H1 (cell line): ENCODE data around the gene HIGD2A. TPM values are rescaled to one million over a fixed set of nuclear protein-coding genes. Genes with fewer than 3 reads are reported as not detected.

Experiments
- CTCF ChIA-PET: fragments of 300-600 bp; sonication (Branson Sonifier 250); formaldehyde crosslinking; loops from one replicate; lab custom pipeline; 2021; ENCODE audit not compliant: partially characterized antibody; lab: Charles Lee
- POLR2A ChIA-PET: fragments of 300-600 bp; sonication (Branson Sonifier 250); formaldehyde crosslinking; loops from one replicate; lab custom pipeline; 2021; ENCODE audit warnings: inconsistent platforms; ENCODE audit not compliant: partially characterized antibody; lab: Charles Lee
- DNase-seq, 2 experiments: peaks; one replicate each; pipeline versions ENCODE4 v3.0.0 to v3.0.0-alpha.2; 2010 to 2022; ENCODE audit warnings: low spot score in 2 of 2, low read depth in 1 of 2, mixed read lengths in 1 of 2
- FAIRE-seq: peaks from 2 replicates; lab custom pipeline; 2011; peaks lifted over from hg19 to GRCh38; lab: Jason Lieb, UNC
- H2AFZ ChIP-seq: 2 replicates; pipeline ENCODE4 v1.8.1; 2012; ENCODE audit warnings: low read length, inconsistent platforms
- H2AK5ac ChIP-seq: 2 replicates; pipeline ENCODE4 v1.6.1; 2013; ENCODE audit warnings: low read depth, low read length
- H2BK120ac ChIP-seq: replicated peaks from 2 replicates; pipeline ENCODE3; 2013; ENCODE audit warnings: low read depth, low read length, inconsistent platforms
- H2BK12ac ChIP-seq: 2 replicates; pipeline ENCODE4 v1.6.1; 2013; ENCODE audit warnings: low read depth, low read length
- H2BK15ac ChIP-seq: 2 replicates; pipeline ENCODE4 v1.6.1; 2013; ENCODE audit warnings: low read length
- H2BK20ac ChIP-seq: 2 replicates; pipeline ENCODE4 v1.6.1; 2013; ENCODE audit warnings: low read length
- H2BK5ac ChIP-seq: 2 replicates; pipeline ENCODE4 v1.6.1; 2013; ENCODE audit warnings: low read depth, low read length
- H3K14ac ChIP-seq: 2 replicates; pipeline ENCODE4 v1.6.1; 2013; ENCODE audit warnings: inconsistent platforms; ENCODE audit not compliant: insufficient read length
- H3K18ac ChIP-seq: 2 replicates; pipeline ENCODE4 v1.6.1; 2013; ENCODE audit warnings: low read length; ENCODE audit errors: extremely low read depth
- H3K23ac ChIP-seq: 2 replicates; pipeline ENCODE4 v1.6.1; 2013; ENCODE audit warnings: inconsistent platforms; ENCODE audit not compliant: insufficient read length
- H3K23me2 ChIP-seq: 2 replicates; pipeline ENCODE4 v1.6.1; 2013; ENCODE audit warnings: low read depth, low read length
- H3K27ac ChIP-seq: 2 replicates; pipeline ENCODE4 v1.6.1; 2011; ENCODE audit warnings: low read depth, low read length, inconsistent platforms
- H3K27me3 ChIP-seq, 4 experiments: replicated peaks in 1 of 4; 1 replicate in 1 of 4; 2 replicates in 3 of 4; pipeline versions ENCODE4 v1.6.1 to v1.8.1; 2011 to 2013; ENCODE audit warnings: low read length in 3 of 4, mild to moderate bottlenecking in 3 of 4, inconsistent platforms in 2 of 4, mixed read lengths in 2 of 4, moderate library complexity in 1 of 4; ENCODE audit not compliant: control insufficient read depth in 3 of 4, insufficient read depth in 3 of 4; ENCODE audit errors: extremely low read depth in 1 of 4
- H3K36me3 ChIP-seq, 4 experiments: 2 replicates each; pipeline versions ENCODE4 v1.6.1 to v1.8.1; 2011 to 2013; ENCODE audit warnings: mild to moderate bottlenecking in 4 of 4, low read length in 3 of 4, moderate library complexity in 2 of 4, control low read depth in 1 of 4, inconsistent platforms in 1 of 4; ENCODE audit not compliant: insufficient read depth in 4 of 4, control insufficient read depth in 2 of 4
- H3K4ac ChIP-seq: replicated peaks from 2 replicates; pipeline ENCODE3; 2013; ENCODE audit warnings: low read length, low read depth, mixed read lengths, inconsistent platforms; ENCODE audit not compliant: insufficient read length
- H3K4me1 ChIP-seq, 4 experiments: replicated peaks in 1 of 4; 1 replicate in 1 of 4; 2 replicates in 3 of 4; pipeline versions ENCODE4 v1.6.1 to v1.8.1; 2011 to 2013; ENCODE audit warnings: low read length in 3 of 4, inconsistent platforms in 2 of 4, mixed read lengths in 1 of 4; ENCODE audit not compliant: insufficient read depth in 4 of 4, control insufficient read depth in 3 of 4
- H3K4me2 ChIP-seq, 2 experiments: 2 replicates each; pipeline versions ENCODE4 v1.6.1 to v1.8.1; 2011 to 2013; ENCODE audit warnings: low read depth in 2 of 2, low read length in 2 of 2, control low read depth in 1 of 2, inconsistent platforms in 1 of 2, mild to moderate bottlenecking in 1 of 2; ENCODE audit not compliant: insufficient read depth in 1 of 2
- H3K4me3 ChIP-seq, 4 experiments: fragments of 200-600, 300-600 bp in 1 of 4; sonication (generic), shearing (Covaris generic), sonication (Bioruptor Twin) in 1 of 4; 2 replicates each; pipeline versions ENCODE4 v1.5.1 to v1.8.1; 2011 to 2016; ENCODE audit warnings: low read length in 4 of 4, low read depth in 3 of 4, control low read depth in 2 of 4, inconsistent platforms in 2 of 4, mild to moderate bottlenecking in 2 of 4, mixed read lengths in 1 of 4, moderate library complexity in 1 of 4; ENCODE audit not compliant: insufficient read depth in 2 of 4; ENCODE audit errors: extremely low read depth in 1 of 4
- H3K56ac ChIP-seq: replicated peaks from 2 replicates; pipeline ENCODE3; 2013; ENCODE audit warnings: low read depth, mild to moderate bottlenecking, mixed read lengths, low read length, inconsistent platforms; ENCODE audit not compliant: insufficient read length
- H3K79me1 ChIP-seq: 2 replicates; pipeline ENCODE4 v1.6.1; 2013; ENCODE audit warnings: low read depth, low read length, control low read depth
- H3K79me2 ChIP-seq, 2 experiments: 2 replicates each; pipeline versions ENCODE4 v1.6.1 to v1.8.1; 2012 to 2013; ENCODE audit warnings: low read length in 2 of 2, mild to moderate bottlenecking in 2 of 2, inconsistent platforms in 1 of 2; ENCODE audit not compliant: insufficient read depth in 2 of 2, control insufficient read depth in 1 of 2
- H3K9ac ChIP-seq, 4 experiments: replicated peaks in 1 of 4; 1 replicate in 1 of 4; 2 replicates in 3 of 4; pipeline versions ENCODE4 v1.6.1 to v1.8.1; 2011 to 2013; ENCODE audit warnings: low read depth in 3 of 4, low read length in 3 of 4, control low read depth in 2 of 4, mild to moderate bottlenecking in 2 of 4, moderate library complexity in 2 of 4, inconsistent platforms in 1 of 4; ENCODE audit errors: extremely low read depth in 1 of 4
- H3K9me3 ChIP-seq, 2 experiments: 2 replicates each; pipeline versions ENCODE4 v1.6.1 to v1.8.1; 2012 to 2013; ENCODE audit warnings: mild to moderate bottlenecking in 2 of 2, moderate library complexity in 2 of 2, control low read depth in 1 of 2, inconsistent platforms in 1 of 2, low read depth in 1 of 2, low read length in 1 of 2, mixed read lengths in 1 of 2; ENCODE audit not compliant: insufficient read depth in 2 of 2
- H4K20me1 ChIP-seq, 2 experiments: replicated peaks in 1 of 2; 2 replicates each; pipeline versions ENCODE3 to v1.8.1; 2011 to 2013; ENCODE audit warnings: inconsistent platforms in 2 of 2, low read length in 2 of 2, mild to moderate bottlenecking in 1 of 2; ENCODE audit not compliant: insufficient read depth in 2 of 2, control insufficient read depth in 1 of 2
- H4K5ac ChIP-seq: 2 replicates; pipeline ENCODE4 v1.6.1; 2013; ENCODE audit warnings: low read length, low read depth, mixed read lengths, inconsistent platforms; ENCODE audit not compliant: insufficient read length
- H4K8ac ChIP-seq: 2 replicates; pipeline ENCODE4 v1.8.0; 2013; ENCODE audit warnings: mild to moderate bottlenecking, moderate library complexity, low read length, inconsistent platforms; ENCODE audit not compliant: insufficient read depth; ENCODE audit errors: extremely low read depth
- H4K91ac ChIP-seq: replicated peaks from 2 replicates; pipeline ENCODE3; 2013; ENCODE audit warnings: low read length, mixed read lengths, inconsistent platforms; ENCODE audit not compliant: insufficient read length
- ASH2L ChIP-seq: fragments of 200-600, 300-600 bp; sonication (generic); IDR thresholded peaks from one replicate; pipeline ENCODE4 v1.7.1; 2017; ENCODE audit warnings: low read length
- NANOG ChIP-seq: IDR thresholded peaks from 2 replicates; pipeline ENCODE4 v1.6.1; 2011; ENCODE audit warnings: low read length, low read depth, mild to moderate bottlenecking, inconsistent platforms; ENCODE audit not compliant: insufficient read depth, poor library complexity, severe bottlenecking
- POLR2AphosphoS5 ChIP-seq: IDR thresholded peaks from 2 replicates; pipeline ENCODE4 v1.6.1; 2011; ENCODE audit warnings: low read depth, low read length
- RBBP5 ChIP-seq: IDR thresholded peaks from 2 replicates; pipeline ENCODE4 v1.7.1; 2012; ENCODE audit warnings: low read depth, mild to moderate bottlenecking, inconsistent platforms, low read length, moderate library complexity, borderline replicate concordance
- TAF1 ChIP-seq: IDR thresholded peaks from 2 replicates; pipeline ENCODE4 v1.6.1; 2011; ENCODE audit warnings: mild to moderate bottlenecking, low read depth, low read length
- TEAD4 ChIP-seq: IDR thresholded peaks from 2 replicates; pipeline ENCODE4 v1.6.1; 2012; ENCODE audit warnings: low read depth, low read length, inconsistent platforms, mixed read lengths
- WGBS, 2 experiments: shearing (Covaris generic) in 1 of 2; methylation state at CpG; one replicate each; pipeline versions ENCODE4 v1.1.6 to v1.1.7; 2013 to 2015; ENCODE audit warnings: low lambda C conversion rate in 2 of 2, mixed read lengths in 2 of 2, inconsistent platforms in 1 of 2, low coverage in 1 of 2, missing lambda C conversion rate in 1 of 2; ENCODE audit not compliant: insufficient replicate concordance in 2 of 2, insufficient coverage in 1 of 2, insufficient read length in 1 of 2; ENCODE audit errors: extremely low coverage in 1 of 2, missing lambda C conversion rate in 1 of 2; 5-methylcytosine and 5-hydroxymethylcytosine counted together
- polyA plus RNA-seq, 7 experiments: library from polyadenylated mRNA; depleted of rRNA in 3 of 7; stranded (reverse) in 5 of 7; unstranded in 2 of 7; fragments of >200 nt in 5 of 7; fragments of 200-250 nt in 2 of 7; gene quantifications; 1 replicate in 5 of 7; 2 replicates in 1 of 7; 4 replicates in 1 of 7; pipeline versions ENCODE4 v1.2.1 to v1.2.3, GENCODE V29; 2011 to 2013; ENCODE audit warnings: missing spikeins in 2 of 7, mixed read lengths in 2 of 7
- total RNA-seq: library from RNA; stranded (reverse); fragmentation: NEBNext Ultra II Directional; extraction: Animal tissue kit (Norgen Biotek cat#: 25700); gene quantifications from 2 replicates; pipeline ENCODE4 v1.2.1, GENCODE V29; 2021
- TF ChIP-seq, protein P1 (sequence below): IDR thresholded peaks from 2 replicates; pipeline ENCODE4 v1.6.1; 2012; ENCODE audit warnings: low read length, inconsistent platforms
- TF ChIP-seq, protein P2 (sequence below), 3 experiments: IDR thresholded peaks; 1 replicate in 2 of 3; 2 replicates in 1 of 3; pipeline versions ENCODE4 v1.5.1 to v1.6.1; 2011; ENCODE audit warnings: low read length in 3 of 3, mild to moderate bottlenecking in 3 of 3, inconsistent platforms in 2 of 3, low read depth in 1 of 3, moderate library complexity in 1 of 3; ENCODE audit not compliant: insufficient read depth in 1 of 3; ENCODE audit errors: control extremely low read depth in 1 of 3
- TF ChIP-seq, protein P3 (sequence below): IDR thresholded peaks from 2 replicates; pipeline ENCODE4 v1.6.1; 2012; ENCODE audit warnings: inconsistent platforms

The HIGD2A gene
- total and polyA plus RNA-seq, 2 of the 8 experiments (the other 6 are each of a cell fraction or from before 2014, with no cell fraction given) = 95.5 to 264 TPM

DNA sequence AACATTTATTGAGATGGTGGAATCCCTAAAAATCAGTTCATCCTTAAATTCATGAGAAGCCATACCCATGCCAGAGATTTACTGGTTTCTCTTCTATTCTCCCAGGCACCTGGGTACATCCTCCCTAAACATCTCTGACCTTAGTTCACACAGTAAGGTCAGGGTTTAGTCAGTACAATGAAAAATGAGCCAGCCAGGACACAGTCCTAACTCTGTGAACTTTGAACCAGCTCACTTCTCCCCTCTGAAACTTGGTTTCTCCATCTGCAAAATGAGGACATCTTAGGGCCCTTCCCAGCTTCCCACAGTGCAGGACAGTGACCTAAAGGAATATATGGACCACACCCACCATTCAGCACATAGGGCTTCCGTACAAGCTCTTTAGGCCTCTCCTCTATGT, 2.1 kb upstream of the HIGD2A start:
- H2BK15ac ChIP-seq = no peak overlapping the region
- H3K23ac ChIP-seq = no peak overlapping the region
- H2BK20ac ChIP-seq = no peak overlapping the region
- H3K27me3 ChIP-seq = no peaks in the 10 kb centered on the region
- peaks cover 0 to 5% (median 1%) of the 10 kb centered on the region in 4 experiments; a peak in 2 of 7 replicates for H3K4me1 ChIP-seq
- H2BK5ac ChIP-seq = no peak overlapping the region
- H3K9ac ChIP-seq = no peak overlapping the region
- no peaks in the 10 kb centered on the region for H3K9me3 ChIP-seq
- no peak overlapping the region; the same call in 1 of the 2 replicates for H2BK12ac ChIP-seq
- no peak overlapping the region for H3K14ac ChIP-seq
- no peak for FAIRE-seq
- WGBS, 2 experiments = 92% methylated on average over 1 of the region's 1 CpG; no CpG with 5 or more reads in 1 of the 2 experiments
- DNase-seq = no peak
- ChIA-PET POLR2A (interaction anchor here (1.2 to 10.2 kb wide), 7 partner anchors 14 to 156 kb away, joined by 3 to 93 read pairs (median 11); partner anchors contain the start of genes ARL10, FAF2, KIAA1191 and RNF44), CTCF (interaction anchor here (1.2 kb wide), 1 partner anchor 20 kb away, joined by 4 read pairs; no protein-coding TSS in a partner anchor)
- peaks cover 0 to 29% of the 10 kb centered on the region in 2 experiments for H3K79me2 ChIP-seq
- peaks cover 7% of the 10 kb centered on the region; the same call in 1 of the 2 replicates for H3K79me1 ChIP-seq
- H3K27ac ChIP-seq = no peak overlapping the region
- no peak overlapping the region; a peak in 1 of 8 replicates for H3K4me3 ChIP-seq
- H4K20me1 ChIP-seq = peaks cover 6 to 8% of the 10 kb centered on the region in 2 experiments
- H3K23me2 ChIP-seq = peaks cover 9% of the 10 kb centered on the region; the same call in 1 of the 2 replicates
- no peak overlapping the region for H4K91ac ChIP-seq
- no peak overlapping the region for H2BK120ac ChIP-seq
- peaks cover 23 to 49% (median 31%) of the 10 kb centered on the region in 4 experiments for H3K36me3 ChIP-seq
- H4K8ac ChIP-seq = no peak overlapping the region
- no peak overlapping the region for H2AFZ ChIP-seq
- no peak overlapping the region for H3K18ac ChIP-seq
- H3K4me2 ChIP-seq = peak overlapping the region in 1 of 2 experiments; percentile 91; a peak in 1 of 4 replicates
- H4K5ac ChIP-seq = no peak overlapping the region
- no peak overlapping the region for H3K4ac ChIP-seq
- H3K56ac ChIP-seq = no peak overlapping the region
- H2AK5ac ChIP-seq = no peak overlapping the region
- no peak for TF ChIP-seq POLR2AphosphoS5
- TF ChIP-seq, protein P1, sequence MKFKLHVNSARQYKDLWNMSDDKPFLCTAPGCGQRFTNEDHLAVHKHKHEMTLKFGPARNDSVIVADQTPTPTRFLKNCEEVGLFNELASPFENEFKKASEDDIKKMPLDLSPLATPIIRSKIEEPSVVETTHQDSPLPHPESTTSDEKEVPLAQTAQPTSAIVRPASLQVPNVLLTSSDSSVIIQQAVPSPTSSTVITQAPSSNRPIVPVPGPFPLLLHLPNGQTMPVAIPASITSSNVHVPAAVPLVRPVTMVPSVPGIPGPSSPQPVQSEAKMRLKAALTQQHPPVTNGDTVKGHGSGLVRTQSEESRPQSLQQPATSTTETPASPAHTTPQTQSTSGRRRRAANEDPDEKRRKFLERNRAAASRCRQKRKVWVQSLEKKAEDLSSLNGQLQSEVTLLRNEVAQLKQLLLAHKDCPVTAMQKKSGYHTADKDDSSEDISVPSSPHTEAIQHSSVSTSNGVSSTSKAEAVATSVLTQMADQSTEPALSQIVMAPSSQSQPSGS = no peak
- TF ChIP-seq NANOG = no peak
- no peak for TF ChIP-seq RBBP5
- TF ChIP-seq, protein P2, sequence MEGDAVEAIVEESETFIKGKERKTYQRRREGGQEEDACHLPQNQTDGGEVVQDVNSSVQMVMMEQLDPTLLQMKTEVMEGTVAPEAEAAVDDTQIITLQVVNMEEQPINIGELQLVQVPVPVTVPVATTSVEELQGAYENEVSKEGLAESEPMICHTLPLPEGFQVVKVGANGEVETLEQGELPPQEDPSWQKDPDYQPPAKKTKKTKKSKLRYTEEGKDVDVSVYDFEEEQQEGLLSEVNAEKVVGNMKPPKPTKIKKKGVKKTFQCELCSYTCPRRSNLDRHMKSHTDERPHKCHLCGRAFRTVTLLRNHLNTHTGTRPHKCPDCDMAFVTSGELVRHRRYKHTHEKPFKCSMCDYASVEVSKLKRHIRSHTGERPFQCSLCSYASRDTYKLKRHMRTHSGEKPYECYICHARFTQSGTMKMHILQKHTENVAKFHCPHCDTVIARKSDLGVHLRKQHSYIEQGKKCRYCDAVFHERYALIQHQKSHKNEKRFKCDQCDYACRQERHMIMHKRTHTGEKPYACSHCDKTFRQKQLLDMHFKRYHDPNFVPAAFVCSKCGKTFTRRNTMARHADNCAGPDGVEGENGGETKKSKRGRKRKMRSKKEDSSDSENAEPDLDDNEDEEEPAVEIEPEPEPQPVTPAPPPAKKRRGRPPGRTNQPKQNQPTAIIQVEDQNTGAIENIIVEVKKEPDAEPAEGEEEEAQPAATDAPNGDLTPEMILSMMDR (IDR thresholded peaks at IDR 0.05; ENCODE audit: control extremely low read depth in 1 of 3, insufficient read depth in 1 of 3, low read depth in 1 of 3, low read length in 3 of 3) = no peak
- TF ChIP-seq, protein P3, sequence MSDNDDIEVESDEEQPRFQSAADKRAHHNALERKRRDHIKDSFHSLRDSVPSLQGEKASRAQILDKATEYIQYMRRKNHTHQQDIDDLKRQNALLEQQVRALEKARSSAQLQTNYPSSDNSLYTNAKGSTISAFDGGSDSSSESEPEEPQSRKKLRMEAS = no peak
- no peak for TF ChIP-seq TEAD4
- TF ChIP-seq ASH2L = no peak
- TF ChIP-seq TAF1 = no peak
